GM18951 (cell line): Measurements from ENCODE around the gene USP36.
"Not testable (repeated sequence)": the region's sequence is repeated elsewhere in the genome, so short reads cannot be mapped to it uniquely, and the experiment has no call there.

Experiments
- POLR2A ChIP-seq: IDR thresholded peaks from 4 replicates; pipeline ENCODE4 v1.6.1; 2011; ENCODE audit warnings: mild to moderate bottlenecking; ENCODE audit not compliant: insufficient read length, insufficient read depth; ENCODE audit errors: extremely low read depth
- in situ Hi-C: fragments of 300-500 bp; cut with MboI; formaldehyde crosslinking; loops from one replicate; pipeline ENCODE4 v1.12.0; 2022; ENCODE audit warnings: low sequenced_read_pairs, mixed read lengths, inconsistent platforms; ENCODE audit not compliant: unreplicated experiment

Gene USP36

DNA sequence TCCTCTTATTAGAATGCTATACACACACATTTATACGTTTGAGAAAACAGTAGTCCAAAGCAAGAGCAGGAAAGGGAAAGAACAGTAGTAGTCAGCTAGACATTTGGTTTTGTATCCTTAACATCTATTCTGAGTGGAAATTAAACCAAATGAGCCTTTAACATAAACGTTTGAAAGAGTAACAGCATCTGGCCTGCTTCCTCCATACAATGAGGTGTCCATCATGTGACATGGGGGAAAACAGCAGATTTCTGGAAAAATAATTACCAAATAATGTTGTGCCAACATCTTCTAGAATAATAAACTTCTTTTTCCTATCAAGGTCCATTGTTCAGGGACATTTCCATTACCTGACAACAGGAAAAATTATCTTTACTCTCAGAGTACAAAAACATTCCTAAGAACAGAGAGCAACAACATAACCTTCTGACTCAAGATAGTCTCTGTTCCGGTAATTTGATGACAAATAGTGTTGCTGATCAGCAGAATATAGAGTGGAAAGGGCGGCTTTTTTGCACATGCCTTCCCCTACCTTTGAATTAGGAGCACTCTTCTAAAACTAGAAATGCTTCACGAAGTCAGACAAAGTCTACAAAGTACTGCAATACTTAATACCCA is 78.7 kb downstream of the USP36 start:
- no peak for TF ChIP-seq POLR2A
- in situ Hi-C loops = no loop called here

GRCh38 chr17:78759969-78760352 is 80.7 kb downstream of the USP36 start:
- no peak for TF ChIP-seq POLR2A
- in situ Hi-C loops = no loop called here

DNA sequence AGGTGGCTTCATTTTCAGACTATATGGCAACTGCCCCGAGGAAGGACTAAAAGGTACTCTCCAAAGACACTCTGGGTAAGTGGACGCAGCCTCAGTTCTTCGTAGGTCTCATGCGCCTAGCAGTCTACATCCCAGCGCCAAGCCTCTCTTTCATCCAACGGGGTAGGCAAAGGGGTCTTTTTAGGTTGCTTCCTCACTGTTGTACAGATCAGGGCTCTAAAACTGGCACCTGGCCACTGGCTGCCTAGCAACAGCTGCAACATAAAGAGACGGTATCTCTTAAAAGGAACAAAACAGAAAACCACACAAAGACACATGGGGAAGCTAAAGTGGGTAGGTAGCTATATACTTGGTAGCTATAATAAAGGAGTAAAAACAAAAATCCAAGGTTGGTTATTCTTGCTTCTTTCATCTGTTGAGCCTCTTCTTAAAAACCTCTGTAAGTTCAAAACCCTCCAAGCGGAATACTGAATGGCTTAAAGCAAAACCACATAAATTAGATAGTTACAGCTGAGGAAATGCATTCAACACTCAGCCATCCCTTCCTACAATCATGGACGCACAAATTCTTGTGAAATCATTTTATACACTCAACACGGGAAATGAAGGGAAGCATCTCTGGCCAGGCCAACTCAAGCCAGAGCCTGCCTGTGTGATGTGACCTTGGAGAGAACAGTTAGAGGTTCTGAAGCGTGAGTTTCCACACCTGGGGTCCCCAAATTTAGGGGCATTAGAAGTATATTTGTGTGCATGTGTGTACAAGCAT is 81.2 kb downstream of the USP36 start:
- TF ChIP-seq POLR2A = no peak
- in situ Hi-C loops = no loop called here

DNA sequence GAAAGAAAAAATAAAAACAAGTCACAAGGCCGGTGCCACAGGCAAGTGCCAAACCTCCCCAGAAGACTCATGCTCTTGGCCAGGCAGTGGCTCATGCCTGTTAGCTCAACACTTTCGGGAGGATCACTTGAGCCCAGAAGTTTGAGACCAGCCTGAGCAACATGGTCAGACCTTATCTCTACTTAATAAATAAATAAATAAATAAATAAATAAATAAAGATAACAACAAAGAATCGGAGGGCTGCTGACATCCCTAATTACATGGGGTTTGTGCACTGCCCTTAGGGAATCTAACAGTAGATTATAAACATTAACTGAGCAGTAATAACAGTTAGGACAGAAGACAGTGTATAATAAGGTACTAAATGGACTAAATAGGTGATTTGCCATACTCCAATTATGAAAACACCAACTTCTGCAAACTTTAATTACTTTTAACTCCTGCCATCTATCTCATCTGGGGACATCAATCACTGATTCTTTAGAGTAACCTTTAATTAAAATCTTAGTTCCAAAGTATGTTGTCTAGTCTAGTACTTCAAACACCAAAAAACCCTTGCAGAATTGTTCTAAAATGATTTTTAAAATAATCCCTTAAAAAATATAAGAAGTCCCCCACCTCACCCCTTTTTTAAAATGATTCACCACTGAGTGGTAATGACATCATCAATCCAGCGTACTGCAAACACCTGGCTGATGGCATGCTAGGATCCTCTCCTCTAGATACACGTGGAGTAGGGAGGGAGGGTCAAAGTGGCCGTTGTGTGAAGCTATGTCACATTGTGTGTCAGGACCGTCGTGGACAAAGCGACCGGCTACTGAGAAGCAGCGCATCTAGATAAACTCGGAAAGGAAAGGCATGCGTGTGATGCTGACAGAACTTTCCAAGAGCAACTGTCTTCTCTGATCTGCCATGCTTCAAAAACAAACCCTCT is 87.0 kb downstream of the USP36 start:
- in situ Hi-C loops = no loop called here
- no peak for TF ChIP-seq POLR2A

GRCh38 chr17:78751447-78752161 is 89.0 kb downstream of the USP36 start:
- no peak for TF ChIP-seq POLR2A
- in situ Hi-C loops = no loop called here

DNA sequence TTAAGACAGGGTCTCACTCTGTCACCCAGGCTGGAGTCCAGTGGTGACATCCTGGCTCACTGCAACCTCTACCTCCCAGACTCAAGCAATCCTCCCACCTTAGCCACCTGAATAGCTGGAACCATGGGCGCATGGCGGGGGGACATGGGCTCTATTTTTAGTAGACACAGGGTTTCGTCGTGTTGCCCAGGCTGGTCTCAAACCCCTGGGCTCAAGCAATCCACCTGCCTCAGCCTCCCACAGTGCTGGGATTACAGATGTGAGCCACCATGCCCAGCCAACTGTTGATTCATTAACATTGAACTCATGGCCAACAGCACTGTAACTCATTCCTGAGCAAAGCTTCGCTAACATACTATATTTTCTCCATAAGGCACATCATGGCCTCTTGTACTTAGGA is 89.6 kb downstream of the USP36 start:
- in situ Hi-C loops = not testable (repeated sequence)

DNA sequence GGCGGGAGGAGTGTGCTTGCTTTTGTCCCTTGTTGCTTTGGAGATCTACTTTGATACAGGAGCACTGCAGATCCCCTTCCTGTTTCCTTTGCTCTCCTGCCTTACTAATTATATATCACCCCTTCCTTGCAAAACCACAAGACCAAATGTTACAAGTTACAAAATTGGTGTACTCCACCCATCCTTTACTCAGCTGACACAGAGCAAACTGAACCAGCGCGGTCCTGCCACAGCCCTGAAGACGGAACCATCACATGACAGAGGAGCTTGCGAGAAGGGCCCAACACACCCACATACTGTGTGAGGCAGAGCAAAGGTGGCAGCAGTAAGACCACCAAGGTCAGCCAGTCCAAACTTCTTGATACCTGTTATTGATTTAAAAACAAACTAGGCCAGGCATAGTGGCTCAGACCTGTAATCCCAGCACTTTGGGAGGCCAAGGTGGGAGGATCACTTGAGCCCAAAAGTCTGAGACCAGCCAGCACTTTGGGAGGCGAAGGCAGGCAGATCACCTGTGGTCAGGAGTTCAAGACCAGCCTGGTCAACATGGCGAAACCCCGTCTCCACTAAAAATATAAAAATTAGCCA is 91.8 kb downstream of the USP36 start:
- in situ Hi-C loops = no loop called here
- peak; percentile 25 for TF ChIP-seq POLR2A

DNA sequence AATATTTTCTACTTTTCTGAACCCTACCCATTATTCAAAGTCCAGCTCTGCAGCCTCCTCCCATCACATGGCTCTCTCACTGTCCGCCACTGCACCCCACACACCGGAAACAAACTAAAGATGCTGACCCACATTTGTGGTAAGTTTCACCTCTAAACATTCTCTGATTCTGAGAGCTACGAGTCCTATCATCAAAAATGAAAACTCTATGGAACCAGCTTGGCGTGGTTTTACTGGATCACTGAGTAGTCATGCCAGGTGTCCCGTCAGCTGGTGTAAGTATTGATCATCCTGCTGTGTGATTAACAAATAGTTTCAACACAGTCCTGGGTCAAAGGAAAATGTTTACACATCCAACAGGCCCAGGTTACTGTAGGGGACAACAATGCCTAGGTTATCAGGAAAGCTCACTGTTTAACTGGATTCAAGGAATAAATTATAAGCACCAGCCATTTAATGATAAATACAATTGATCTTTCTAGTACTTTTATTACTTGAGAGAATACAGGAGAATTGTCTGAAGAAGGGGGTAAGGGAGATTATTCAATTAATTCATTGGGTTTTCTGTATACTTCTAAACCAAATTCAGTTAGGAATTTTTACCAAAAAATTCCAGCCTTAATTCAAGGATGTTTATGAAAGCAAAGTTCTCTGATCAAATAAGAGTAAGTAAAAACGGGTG is 92.4 kb downstream of the USP36 start:
- in situ Hi-C loops = no loop called here
- TF ChIP-seq POLR2A = no peak

DNA sequence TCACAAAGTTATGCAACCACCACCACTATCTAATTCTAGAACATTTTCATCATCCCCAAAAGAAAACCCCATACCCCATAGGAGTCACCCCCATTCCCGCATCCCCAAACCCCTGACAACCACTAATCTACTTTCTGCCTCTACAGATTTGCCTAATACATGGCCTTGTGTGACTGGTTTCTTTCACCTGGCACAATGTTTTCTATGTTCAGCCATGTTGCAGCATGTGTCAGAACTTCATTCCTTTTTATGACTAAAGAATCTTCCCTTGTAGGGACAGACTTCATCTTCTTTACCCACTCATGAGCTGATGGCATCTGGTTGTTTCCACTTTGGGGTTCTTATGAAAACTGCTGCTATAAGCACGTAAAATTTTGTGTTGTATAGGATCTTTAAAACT is 93.1 kb downstream of the USP36 start:
- in situ Hi-C loops = no loop called here

GRCh38 chr17:78746949-78747269 is 93.7 kb downstream of the USP36 start:
- in situ Hi-C loops = no loop called here
- TF ChIP-seq POLR2A = no peak

More for the DNA sequence above, 93.1 kb downstream of the USP36 start:
- TF ChIP-seq POLR2A = no peak

- TF ChIP-seq POLR2A = no peak
- in situ Hi-C loops = no loop called here
Measured at GRCh38 chr17:78746263-78746948, 94.2 kb downstream of the USP36 start.
